ENCODE results near the gene FCHO2. TPM values are rescaled to one million over a fixed set of nuclear protein-coding genes. Genes with fewer than 3 reads are reported as not detected.

The FCHO2 gene
- total RNA-seq, 2 donors from 2014 or later: 5.9 to 18.2 TPM

DNA sequence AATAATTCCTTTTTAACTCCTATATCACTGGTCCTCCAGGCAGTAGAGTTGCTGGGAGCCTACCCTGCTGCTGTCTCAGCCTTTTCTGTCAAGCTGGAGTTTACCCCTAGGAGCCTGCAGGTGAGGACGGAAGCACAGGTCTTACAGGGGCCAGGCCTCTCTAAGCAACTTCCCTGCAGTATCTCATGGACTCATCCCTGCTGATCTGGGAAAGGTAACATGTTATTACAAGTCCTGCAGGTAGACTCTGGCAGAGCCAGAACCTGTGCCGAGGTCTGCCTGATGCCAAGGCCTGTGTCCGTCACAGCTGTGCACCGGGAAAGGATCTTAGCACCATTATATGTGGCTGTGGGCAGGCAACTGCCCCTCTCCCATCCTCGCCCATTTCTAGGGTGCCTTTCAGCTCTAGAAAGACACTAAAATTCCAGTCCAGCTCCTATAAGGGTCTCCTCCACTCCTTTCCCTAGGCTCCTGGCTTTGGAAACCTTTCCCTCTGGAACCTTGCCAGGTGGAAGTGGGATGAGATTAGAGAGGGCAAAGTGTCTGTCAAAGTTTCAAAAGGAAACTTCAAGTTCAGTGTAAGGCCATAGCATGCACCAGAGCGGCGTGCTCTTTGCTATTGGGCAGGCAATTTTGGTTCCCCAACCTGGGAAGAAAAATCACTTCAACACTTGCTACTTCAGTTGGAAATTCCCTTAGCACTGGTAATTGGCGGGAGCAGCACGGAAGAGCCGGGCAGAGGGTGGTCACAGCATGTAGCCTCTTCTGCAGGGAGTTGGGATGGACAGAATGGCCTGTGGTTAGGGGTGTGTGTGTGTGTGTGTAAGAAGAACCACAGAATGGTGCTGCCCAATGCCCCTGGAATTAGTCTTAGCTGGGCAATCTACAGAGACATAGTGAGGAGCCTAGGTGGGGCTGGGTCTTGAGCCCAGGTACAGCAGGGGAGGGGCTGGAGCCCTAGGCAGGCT, 182.0 kb downstream of the FCHO2 start:
- TF ChIP-seq POLR2A (IDR thresholded peaks at IDR 0.05): no peak
- TF ChIP-seq, protein P1, sequence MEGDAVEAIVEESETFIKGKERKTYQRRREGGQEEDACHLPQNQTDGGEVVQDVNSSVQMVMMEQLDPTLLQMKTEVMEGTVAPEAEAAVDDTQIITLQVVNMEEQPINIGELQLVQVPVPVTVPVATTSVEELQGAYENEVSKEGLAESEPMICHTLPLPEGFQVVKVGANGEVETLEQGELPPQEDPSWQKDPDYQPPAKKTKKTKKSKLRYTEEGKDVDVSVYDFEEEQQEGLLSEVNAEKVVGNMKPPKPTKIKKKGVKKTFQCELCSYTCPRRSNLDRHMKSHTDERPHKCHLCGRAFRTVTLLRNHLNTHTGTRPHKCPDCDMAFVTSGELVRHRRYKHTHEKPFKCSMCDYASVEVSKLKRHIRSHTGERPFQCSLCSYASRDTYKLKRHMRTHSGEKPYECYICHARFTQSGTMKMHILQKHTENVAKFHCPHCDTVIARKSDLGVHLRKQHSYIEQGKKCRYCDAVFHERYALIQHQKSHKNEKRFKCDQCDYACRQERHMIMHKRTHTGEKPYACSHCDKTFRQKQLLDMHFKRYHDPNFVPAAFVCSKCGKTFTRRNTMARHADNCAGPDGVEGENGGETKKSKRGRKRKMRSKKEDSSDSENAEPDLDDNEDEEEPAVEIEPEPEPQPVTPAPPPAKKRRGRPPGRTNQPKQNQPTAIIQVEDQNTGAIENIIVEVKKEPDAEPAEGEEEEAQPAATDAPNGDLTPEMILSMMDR (IDR thresholded peaks at IDR 0.05): no peak
- Histone ChIP-seq H3K4me3 (no peak overlapping the region), H3K27ac (no peak overlapping the region), H3K36me3 (replicated peaks in 1 of 2; ENCODE audit: insufficient read depth in 1 of 2, low read depth in 2 of 2) (no peaks in the 10 kb centered on the region), H3K4me1 (no peaks in the 10 kb centered on the region), H3K9me3 (no peaks in the 10 kb centered on the region), H3K27me3 (no peaks in the 10 kb centered on the region)
- WGBS, 2 donors: 58 to 78% methylated on average over 7 to 10 of the region's 10 CpGs
- DNase-seq (peak in 1 of 4 donors; percentile 33), ATAC-seq (peak; percentile 33)
- intact Hi-C loops (cut with DNase I): no loop called here

DNA sequence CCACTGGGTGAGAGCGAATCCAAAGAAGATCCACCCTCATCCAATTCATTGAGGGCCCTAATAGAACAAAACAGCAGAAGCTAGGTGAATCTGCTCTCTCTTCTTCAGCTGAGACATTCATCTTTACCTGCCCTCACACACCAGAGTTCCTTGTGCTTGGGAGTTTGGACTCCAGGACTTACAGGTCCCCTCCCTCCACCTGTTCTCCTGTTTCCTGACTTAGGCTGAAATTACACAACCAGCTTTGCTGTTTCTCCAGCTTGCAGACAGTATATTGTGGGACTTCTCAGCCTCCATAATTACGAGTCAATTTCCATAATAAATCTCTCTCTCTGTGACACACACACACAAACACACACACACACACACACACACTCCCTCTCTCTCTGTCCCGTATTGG, 183.6 kb downstream of the FCHO2 start:
- intact Hi-C loops (cut with DNase I): no loop called here
- H3K36me3 ChIP-seq (replicated peaks in 1 of 2; ENCODE audit: insufficient read depth in 1 of 2, low read depth in 2 of 2): no peaks in the 10 kb centered on the region
- no peaks in the 10 kb centered on the region for H3K27me3 ChIP-seq
- ATAC-seq (no peak), DNase-seq (no peak)
- H3K27ac ChIP-seq: no peak overlapping the region
- no peak overlapping the region for H3K4me3 ChIP-seq
- 75 to 80% methylated on average over 3 of the region's 3 CpGs for WGBS, 2 donors
- no peaks in the 10 kb centered on the region for H3K9me3 ChIP-seq
- TF ChIP-seq, protein P1 (IDR thresholded peaks at IDR 0.05): no peak
- no peak for TF ChIP-seq POLR2A (IDR thresholded peaks at IDR 0.05)
- no peaks in the 10 kb centered on the region for H3K4me1 ChIP-seq

Other genes starting within 250 kb of the FCHO2 start
- gene TNPO1, start 139.4 kb upstream of the FCHO2 start, total RNA-seq: 10 to 100 TPM; 41.2 to 71.9 TPM
- gene TMEM171, start 164.5 kb downstream of the FCHO2 start, total RNA-seq: 1 to 10 TPM in 1 of 2 donors, not detected in 1; 1.8 TPM
- not detected for gene TMEM174, start 217.2 kb downstream of the FCHO2 start, total RNA-seq

Measured in body of pancreas (tissue), 4 donors.